Stimulated activated CD8-positive, alpha-beta memory T cell treated with anti-CD3 and anti-CD28 coated beads, Interleukin-15, amount 100 ng/mL, for 4 hours (primary cell): ENCODE data around the gene RFC1.
"Not testable (repeated sequence)": the region's sequence is repeated elsewhere in the genome, so short reads cannot be mapped to it uniquely, and the experiment has no call there.

Experiments used
- DNase-seq, 2 donors: peaks; one replicate each; pipeline ENCODE4 v3.0.0-alpha.2; 2020; ENCODE audit warnings: low read depth in 2 of 2

The RFC1 gene

DNA sequence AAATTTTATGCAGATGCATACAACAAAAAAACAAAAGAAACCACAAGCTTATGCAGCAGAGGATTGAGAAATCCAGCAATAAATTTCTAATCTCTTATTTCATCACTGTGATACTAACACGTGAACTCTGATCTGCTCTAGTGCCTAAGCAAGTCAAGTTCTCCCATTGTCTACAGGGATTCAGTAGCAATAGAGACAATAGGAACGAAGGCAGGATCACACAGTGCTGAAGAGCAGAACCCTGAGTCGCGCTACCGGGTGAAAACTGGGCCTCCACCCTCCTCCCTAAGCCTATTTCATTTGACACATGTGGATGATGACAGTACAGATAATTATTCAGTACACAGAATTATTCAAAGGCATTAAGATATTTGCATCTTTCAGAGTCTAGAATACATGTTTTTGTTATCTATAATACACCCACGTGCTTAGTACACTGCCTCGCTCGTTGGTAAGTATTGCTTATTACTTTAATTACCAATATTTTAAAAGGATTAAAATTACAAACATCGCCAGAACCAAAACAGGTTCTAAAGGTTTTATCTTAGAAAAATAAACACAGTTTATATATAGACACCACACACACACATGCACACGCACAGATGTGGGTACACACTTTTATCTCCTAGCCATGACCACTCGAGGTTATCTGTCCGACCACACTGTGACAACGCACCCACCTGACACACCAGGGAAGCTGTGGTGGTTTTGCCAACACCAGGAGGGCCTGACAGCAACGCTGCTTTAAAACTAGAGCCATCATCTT lies 60.1 kb downstream of the RFC1 start:
- no peak for DNase-seq

DNA sequence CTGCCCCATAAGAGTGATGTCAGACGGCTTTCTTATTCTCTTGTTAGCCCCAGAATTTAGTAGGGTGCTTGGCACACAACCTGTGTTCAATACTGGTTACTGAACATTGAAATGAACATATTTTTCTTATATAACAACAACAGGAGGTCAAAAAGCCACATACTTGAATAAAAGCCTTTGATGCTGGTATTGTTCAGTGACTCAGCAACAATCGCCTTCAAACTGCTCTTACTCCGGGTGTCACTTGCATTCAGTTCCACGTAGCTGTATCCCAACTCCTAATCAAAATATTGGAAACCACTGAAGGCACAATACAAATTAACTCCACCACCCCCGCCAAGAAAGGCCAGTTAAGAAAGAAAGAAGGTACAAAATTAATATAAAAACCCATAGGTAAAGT lies 61.5 kb downstream of the RFC1 start:
- DNase-seq: no peak

DNA sequence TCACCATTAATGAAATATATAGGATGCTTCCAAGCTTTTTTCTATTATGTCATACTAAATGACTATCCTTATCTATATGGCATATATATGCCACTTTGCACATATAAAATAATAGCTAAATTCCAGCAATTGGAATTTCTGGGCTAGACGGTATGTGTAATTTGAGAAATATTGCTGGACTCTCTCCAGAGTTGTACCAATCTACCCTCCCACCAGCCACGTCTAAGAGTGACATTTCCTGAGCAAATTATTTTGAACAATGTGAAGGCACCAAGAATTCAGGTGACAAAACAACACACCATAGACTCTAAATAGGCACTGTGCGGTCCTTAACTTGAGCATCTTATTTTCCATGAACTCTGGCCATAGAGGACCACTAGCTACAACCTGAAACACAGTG lies 62.3 kb downstream of the RFC1 start:
- no peak for DNase-seq

DNA sequence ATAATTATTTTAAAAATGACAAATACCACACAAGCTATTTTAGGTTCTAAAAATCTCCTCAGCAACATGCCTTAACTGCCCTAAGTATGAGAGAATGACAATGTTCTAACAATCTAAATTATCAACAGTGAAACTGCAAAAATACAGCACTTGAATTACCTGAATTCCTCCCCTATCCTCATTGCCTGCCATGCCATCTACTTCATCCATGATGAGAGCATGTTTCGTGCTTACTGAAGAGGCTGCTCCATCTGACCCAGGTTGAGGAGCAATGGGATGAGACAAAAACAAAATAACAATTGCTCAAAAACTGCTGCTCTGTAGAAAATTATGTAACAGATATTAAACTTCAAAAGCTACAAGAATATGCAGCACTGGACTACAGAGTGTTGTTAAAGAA lies 63.3 kb downstream of the RFC1 start:
- DNase-seq: no peak

DNA sequence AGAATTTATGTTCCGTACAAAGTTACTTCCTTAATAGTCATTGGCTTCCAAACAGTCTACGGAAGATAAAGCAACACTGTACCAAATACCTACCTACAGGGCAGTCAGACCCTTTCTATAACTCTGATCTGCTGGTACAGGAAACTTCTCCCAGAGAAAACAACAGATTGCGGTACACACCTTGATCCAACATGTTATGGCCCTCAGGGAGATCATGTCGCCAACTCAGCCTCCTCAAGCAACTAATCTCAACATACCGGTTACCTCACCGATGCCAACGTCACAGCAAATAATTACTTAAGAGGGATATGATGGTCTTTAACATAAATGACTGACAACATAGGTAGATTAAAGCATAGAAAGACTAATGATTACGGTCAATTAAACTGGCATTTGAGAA lies 70.4 kb downstream of the RFC1 start:
- no peak for DNase-seq

DNA sequence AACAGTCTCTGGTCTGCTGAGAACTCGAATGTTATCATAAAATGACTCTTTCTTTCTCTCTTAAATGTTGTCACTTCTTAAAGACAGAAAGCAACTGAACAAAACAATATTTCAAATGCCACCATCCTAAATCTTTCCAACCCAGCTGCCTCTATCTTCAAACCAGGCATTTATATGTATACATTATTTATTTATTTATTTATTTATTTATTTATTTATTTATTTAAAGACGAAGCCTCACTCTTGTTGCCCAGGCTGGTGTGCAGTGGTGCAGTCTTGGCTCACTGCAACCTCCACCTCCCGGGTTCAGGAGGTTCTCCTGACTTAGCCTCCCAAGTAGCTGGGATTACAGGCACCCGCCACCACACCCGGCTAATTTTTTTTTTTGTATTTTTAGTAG lies 73.7 kb downstream of the RFC1 start:
- not testable (repeated sequence) for DNase-seq

DNA sequence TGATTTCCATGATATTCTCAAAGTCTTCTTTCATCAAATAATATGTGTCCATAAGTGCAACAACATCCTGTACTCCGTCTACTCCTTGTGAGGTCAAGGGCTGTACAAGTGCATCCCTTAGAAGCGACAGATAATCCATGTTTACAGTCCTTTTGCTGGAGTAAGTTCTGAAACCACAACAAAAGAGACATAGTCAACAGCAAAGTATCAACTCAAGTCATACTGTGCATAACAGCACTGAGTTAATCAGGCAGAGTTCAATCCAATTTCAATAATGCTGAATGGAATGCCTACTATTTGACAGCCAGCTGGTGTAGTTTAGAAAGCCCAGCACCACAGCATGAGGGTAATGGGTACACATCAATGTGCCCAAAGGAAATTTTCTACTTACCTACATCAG lies 74.5 kb downstream of the RFC1 start:
- no peak for DNase-seq

DNA sequence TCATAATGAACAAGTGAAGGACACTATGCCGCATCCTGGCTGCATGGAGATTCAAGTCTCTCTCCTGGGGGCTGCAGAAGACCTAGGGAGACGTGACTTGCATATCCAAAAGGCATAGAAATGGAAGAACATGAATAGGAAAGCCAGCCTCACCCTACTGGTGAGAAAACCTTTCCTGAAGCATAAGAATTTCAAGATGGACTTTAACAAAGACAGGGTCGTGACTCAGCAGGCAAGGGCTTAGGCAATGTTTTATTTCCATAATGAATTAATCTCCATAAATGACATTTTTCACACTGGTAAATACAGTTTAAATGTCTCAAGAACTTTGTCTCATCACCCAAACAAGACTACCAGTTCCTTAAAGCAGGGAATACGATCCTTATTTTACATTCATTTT lies 78.9 kb downstream of the RFC1 start:
- no peak for DNase-seq

DNA sequence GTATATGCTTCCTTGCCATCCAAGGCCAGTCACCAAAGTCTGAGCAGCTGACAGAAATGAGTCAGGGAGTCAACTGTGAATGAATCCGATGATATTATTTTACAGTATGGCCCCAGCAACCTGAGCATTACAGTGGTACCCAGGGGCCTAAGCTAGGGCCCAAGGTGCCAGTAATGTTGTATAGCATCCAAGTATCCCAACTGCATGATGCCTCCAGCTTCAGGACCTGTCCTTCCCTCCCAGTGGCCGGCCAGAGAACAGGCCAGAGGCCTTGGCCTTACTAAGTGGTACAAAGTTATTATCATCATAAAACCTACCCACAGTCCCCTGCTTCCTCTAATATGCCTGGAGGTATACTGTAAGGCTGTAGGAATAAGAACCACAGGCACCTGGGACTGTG lies 79.9 kb downstream of the RFC1 start:
- DNase-seq: no peak

DNA sequence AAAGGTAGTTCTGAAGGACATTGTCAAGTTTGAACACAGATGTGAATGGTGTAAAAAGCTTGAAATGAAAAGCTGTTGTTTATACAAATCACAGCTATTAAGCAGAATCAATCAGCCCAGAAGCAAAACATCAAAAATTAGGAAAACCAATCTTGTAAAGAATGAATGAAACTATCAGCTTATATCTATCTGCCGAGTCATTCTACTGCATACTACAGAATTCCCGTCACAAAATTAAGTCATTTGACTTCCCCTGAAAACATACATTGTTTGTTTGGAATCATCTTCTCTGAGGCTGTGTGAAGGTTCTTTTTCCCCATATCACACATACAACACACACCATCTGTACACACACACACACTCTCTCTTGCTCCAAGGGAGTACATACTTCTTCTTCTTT lies 80.3 kb downstream of the RFC1 start:
- no peak for DNase-seq

DNA sequence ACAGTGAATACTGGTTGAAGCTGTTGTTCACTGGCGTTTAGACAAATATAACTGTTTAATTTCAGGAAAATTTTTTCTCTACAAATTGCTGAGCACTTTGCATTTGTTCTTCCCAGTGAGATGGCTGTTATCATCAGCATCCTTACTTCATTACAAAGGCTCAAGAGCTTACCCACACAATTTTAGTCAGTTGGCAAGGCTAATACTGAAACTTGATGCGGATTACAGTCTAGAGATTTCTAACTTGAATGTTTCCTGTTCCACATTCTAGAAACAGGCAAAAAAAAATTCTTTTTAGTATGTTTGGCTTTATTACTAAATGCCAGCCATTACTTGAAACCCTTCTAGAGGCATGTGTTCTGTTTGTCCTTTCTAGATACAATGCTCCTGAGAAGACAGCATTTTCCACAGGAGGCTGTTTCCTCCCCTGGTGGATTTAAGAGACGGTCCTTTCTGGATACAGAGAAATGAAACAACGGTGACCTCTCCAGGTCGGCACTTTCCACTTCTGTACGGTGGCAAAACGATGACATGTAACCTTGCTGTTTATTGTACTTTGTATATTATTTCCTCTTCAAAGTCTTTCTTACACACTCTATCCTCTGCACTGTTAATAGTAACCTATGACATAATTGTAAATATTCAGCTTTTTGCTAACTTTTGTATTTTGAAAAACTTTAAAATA lies 80.9 kb downstream of the RFC1 start:
- no peak for DNase-seq

DNA sequence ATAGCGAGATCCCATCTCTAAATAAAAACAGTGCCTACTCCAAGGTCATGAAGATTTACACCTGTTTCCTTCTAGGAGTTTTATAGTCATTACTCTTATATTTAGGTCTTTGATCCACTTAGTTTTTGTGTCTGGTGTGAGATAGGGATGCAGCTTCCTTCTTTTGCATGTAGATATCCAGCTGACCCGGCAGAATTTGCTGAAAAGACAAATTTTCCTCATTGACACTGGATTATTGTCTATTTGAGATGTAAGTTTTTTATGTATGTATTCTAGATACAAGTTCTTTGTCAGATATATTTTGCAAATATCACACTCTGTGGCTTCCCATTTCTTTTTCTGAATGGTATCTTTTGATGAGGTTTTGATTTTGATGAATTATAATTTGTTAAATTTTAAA lies 85.4 kb downstream of the RFC1 start:
- no peak for DNase-seq

DNA sequence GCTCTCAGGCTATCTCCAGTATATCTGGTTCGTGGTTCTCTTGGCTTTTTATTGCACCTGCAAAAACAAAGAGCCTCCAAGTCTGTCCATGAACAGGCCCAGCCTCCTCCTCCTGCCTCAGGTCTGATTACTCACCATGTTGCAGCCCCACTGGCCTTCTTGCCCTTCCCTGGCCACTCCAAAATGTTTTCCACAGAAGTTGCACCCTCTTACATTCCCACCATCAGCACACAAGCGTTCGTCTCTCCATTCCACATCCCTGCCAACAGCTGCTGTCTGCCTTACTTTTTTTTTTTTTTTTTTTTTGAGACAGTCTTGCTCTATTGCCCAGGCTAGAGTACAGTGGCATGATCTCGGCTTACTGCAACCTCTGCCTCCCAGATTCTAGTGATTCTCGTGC lies 86.7 kb downstream of the RFC1 start:
- no peak for DNase-seq

DNA sequence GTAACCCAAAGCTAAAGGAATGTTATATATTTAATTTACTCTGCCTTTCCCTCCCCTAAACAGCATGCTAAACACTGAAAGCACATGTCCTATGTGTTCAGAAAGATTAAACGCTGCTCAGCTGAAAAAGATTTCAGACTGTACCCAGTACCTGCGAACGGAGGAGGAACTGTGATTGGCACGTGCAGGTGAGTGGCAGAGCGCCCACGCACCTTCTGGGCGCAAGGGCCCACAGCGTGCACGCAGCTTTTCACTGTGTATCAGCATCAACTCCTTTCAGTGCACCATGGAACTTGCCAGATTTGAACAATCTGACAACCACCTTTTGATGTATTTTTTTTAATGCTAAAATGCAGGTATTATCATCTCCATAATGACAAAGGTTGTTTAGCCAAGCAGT lies 87.7 kb downstream of the RFC1 start:
- DNase-seq: no peak

DNA sequence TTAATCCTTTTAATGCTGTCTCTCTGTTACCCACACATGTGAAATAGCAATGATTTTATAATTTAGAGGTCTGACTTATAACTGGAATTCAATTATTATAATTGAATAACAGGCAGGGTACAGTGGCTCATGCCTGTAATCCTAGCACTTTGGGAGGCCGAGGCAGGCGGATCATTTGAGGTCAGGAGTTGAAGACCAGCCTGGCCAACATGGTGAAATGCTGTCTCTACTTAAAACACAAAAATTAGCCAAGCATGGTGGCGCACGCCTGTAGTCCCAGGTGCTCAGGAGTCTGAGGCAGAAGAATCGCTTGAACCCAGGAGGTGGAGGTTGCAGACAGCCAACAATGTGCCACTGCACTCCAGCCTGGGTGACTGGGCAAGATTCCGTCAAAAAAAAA lies 88.5 kb downstream of the RFC1 start:
- not testable (repeated sequence) for DNase-seq

DNA sequence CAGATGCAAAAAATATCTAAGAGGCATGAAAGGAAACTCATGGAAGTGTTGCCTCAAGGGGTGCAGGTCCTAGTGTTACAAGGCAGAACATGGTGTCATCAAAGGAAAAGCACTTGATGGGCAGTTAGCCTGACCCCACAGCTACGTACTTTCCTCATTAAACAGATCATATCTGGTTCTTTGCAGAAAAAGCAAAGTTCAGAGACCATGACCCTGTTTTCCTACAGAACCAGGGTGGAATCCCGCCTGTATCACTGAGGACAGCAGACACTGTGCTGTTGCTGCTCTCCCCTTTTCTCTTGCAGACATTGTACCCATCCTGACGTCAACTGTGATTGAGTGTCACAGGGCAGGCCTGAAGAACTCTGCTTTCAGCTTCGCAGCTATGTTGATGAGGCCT lies 91.7 kb downstream of the RFC1 start:
- DNase-seq: no peak

DNA sequence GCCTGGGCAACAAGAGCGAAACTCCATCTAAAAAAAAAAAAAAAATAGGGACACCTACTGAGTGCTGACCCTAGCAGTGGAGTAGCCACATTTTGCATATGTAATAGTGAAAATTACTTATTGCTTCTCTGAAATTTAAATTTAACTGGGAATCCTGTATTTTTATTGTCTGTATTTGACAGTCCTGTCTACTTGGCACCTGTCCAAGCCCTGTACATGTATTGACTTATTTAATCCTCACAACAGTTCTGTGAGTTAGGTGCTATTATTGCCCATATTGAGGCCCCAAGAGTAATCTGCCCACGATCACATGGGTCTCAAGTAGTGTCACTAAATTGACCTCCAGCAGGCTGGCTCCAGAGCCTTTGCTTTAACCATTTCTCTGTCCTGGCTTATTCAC lies 102.3 kb downstream of the RFC1 start:
- DNase-seq: no peak

DNA sequence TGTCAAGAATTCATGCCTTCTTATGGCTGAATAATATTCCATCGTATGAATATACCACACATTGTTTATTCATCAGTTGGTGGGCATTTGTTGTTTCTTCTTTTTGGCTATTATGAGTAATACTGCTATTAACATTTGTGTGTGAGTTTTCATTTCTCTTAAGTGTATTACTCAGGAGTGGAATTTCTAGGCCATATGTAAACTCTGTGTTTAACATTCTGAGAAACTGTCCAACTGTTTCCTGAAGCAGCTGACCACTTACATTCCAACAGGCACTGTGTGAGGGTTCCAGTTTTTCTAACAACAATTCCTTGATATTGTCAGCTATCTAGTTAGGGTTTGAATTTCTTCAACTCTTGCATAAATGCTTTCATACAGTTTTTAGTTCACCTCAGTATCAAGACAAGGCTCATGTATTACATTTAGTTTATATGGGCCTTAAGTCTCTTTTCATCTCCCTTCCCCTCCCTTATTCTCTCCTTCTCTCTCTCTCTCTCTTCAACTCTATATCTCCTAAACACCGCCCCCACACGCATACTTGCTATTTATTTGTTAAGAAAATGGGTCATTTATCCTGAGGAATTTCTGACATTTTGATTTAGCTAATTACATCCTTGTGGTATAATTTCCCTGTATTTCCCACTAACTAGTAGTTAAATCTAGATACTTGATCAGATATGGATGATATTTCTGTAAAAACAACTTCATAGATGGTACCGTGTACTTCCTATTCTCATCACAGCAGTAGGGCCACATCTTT lies 106.4 kb downstream of the RFC1 start:
- DNase-seq: no peak

DNA sequence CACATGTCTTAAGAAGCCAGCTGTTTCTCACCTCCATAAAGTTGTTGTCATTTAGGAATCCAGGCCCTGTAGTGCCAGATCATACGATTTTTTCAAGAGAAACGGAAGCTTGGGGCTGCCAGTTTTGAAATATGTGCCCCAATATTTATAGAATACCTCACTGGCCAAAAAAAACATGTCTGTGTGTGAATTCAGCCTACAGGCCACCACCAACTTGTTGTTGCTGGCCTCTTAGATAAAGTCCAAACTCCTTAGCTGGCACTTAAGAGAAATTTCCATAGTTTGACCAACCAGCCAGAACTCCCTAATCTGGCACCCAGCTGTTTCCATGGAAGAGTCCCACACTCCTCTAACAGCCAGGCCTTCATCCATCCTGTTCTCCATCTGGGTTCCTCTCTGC lies 109.7 kb downstream of the RFC1 start:
- no peak for DNase-seq

DNA sequence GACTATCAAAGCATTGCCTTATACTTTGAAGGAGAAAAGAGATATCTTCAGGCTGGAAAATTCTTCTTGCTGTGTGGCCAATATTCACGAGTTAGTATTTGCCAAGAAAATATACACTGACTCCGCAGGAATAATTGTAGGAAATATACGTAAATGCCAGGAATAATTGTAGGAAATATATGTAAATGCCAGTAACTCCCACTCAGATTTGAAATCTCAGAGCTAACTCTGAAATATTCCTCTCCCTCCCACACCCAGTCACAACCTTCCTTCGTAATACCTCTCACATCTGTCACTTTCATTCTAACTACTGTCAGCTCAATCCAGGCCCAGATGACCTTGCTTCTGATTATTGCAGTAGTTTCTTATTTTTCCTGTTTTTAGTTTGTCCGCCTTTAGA lies 110.3 kb downstream of the RFC1 start:
- DNase-seq: no peak

DNA sequence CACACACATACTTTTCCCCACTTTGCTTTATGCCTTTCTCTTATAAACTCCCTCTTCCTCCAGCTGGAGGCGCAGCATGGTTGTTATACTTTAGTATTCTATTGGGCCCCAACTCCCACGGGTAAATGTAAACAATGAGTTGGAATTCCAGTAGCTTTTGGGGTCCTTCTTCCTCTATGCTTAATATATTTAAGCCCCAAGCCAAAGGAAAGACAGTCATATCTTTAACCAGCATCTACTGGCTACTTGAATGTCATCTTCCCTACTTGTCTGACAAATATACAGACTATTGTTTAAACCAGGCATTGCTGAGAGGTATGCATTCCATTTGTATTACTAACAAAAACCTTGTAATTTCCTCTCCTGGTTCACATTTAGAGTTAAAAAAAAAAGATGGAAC lies 110.9 kb downstream of the RFC1 start:
- no peak for DNase-seq

DNA sequence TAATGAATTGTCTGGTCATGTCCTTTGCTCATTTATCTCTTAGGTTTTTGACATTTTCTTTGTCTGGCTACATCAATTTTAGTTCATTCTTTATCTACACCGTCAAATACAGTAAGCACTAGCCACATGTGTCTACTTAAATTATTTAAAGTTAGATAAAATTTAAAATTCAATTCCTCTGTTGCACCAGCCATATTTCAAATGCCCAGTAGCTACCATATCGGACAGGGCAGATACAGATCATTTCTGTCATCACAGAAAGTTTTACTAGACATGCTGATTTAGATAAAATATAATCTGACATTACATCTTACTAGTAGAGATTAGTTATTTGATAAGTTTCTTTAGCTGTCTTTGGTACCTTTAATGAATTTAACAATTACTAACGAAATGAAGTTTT lies 122.7 kb downstream of the RFC1 start:
- DNase-seq: no peak
